ENCODE measurements around the gene SEMA5A. TPM values are rescaled to one million over a fixed set of nuclear protein-coding genes. Genes with fewer than 3 reads are reported as not detected.

The SEMA5A gene
- total and polyA plus RNA-seq, 2 of the 8 experiments (the other 6 are each of a cell fraction or from before 2014, with no cell fraction given), result 5.3 to 8.9 TPM

DNA sequence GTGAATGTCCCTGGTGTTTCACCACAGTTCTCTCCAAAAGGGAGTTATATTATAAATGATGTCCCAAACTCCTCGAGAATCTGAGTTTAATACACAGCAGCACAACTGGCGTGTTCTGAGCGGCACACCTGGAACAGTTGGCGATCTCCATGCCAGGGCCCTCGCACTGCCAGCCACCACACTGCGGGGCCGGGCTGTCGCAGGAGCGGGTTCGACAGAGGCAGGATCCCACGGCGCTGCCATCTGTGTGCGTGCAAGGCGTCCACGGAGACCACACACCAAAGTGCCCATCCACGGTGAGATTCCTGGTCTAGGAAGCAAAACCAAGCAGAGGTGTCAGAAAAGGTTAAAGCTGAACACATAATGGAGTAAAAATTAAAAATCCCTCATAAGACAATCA is 423.3 kb downstream of the SEMA5A start (continued):
- TF ChIP-seq CHD7 (IDR thresholded peaks at IDR 0.05; ENCODE audit: insufficient replicate concordance, low read length) (no peak), EGR1 (IDR thresholded peaks at IDR 0.05; ENCODE audit: borderline replicate concordance, low read depth, low read length) (no peak)

Measured in H1 (cell line).